Endothelial cell of umbilical vein (primary cell): ENCODE results near the gene NR0B2. TPM values are rescaled to one million over a fixed set of nuclear protein-coding genes. Genes with fewer than 3 reads are reported as not detected.

Experiments
- BruUV-seq: library from RNA; stranded (reverse); fragments of 400-500 nt; replicated peaks from 2 replicates; lab custom pipeline; 2021; lab: Mats Ljungman, UMichigan
- CTCF ChIA-PET: fragments of 300-600, 350-600 bp; sonication (Branson Sonifier 250); formaldehyde crosslinking; loops from one replicate; lab custom pipeline; 2021; ENCODE audit warnings: antibody characterized with exemption, inconsistent platforms; lab: Charles Lee
- POLR2A ChIA-PET: fragments of 300-600, 350-600 bp; sonication (Branson Sonifier 250); formaldehyde crosslinking; loops from one replicate; lab custom pipeline; 2021; ENCODE audit warnings: antibody characterized with exemption, inconsistent platforms; lab: Charles Lee
- DNase-seq: peaks from one replicate; pipeline ENCODE4 v3.0.0-alpha.2; 2011; ENCODE audit warnings: low read depth, low spot score
- FAIRE-seq: peaks from 2 replicates; lab custom pipeline; 2011; peaks lifted over from hg19 to GRCh38; lab: Jason Lieb, UNC
- H2AFZ ChIP-seq: 2 replicates; pipeline ENCODE4 v1.6.0; 2012; ENCODE audit warnings: low read depth, low read length, control low read depth, inconsistent platforms
- H3K27ac ChIP-seq: 2 replicates; pipeline ENCODE4 v1.5.1; 2011; ENCODE audit warnings: low read depth, mild to moderate bottlenecking, control low read depth, low read length, moderate library complexity; ENCODE audit not compliant: insufficient read depth
- H3K27me3 ChIP-seq, 2 experiments: 2 replicates each; pipeline versions ENCODE4 v1.6.0 to v1.6.1; 2011; ENCODE audit warnings: low read length in 2 of 2, mixed read lengths in 1 of 2; ENCODE audit not compliant: control insufficient read depth in 2 of 2, insufficient read depth in 2 of 2
- H3K36me3 ChIP-seq, 2 experiments: 2 replicates in 1 of 2; 3 replicates in 1 of 2; pipeline ENCODE4 v1.5.1; 2011; ENCODE audit warnings: low read length in 2 of 2, mild to moderate bottlenecking in 1 of 2, moderate library complexity in 1 of 2; ENCODE audit not compliant: control insufficient read depth in 2 of 2, insufficient read depth in 2 of 2; ENCODE audit errors: extremely low read depth in 1 of 2
- H3K4me1 ChIP-seq: 3 replicates; pipeline ENCODE4 v1.5.1; 2011; ENCODE audit warnings: mild to moderate bottlenecking, low read length; ENCODE audit not compliant: control insufficient read depth, insufficient read depth; ENCODE audit errors: extremely low read depth
- H3K4me2 ChIP-seq: 2 replicates; pipeline ENCODE4 v1.6.1; 2011; ENCODE audit warnings: low read length, control low read depth, mixed read lengths; ENCODE audit not compliant: insufficient read depth
- H3K4me3 ChIP-seq, 3 experiments: fragments of 200-600 bp in 1 of 3; sonication (generic), shearing (Covaris generic) in 1 of 3; replicated peaks in 1 of 3; 2 replicates each; pipeline ENCODE4 v1.5.1; 2011 to 2016; ENCODE audit warnings: control low read depth in 3 of 3, low read length in 3 of 3, mild to moderate bottlenecking in 2 of 3, inconsistent platforms in 1 of 3, low read depth in 1 of 3, moderate library complexity in 1 of 3; ENCODE audit not compliant: insufficient read depth in 1 of 3
- H3K79me2 ChIP-seq: 2 replicates; pipeline ENCODE4 v1.6.0; 2012; ENCODE audit warnings: low read length, inconsistent platforms; ENCODE audit not compliant: control insufficient read depth, insufficient read depth
- H3K9ac ChIP-seq: replicated peaks from 2 replicates; pipeline ENCODE3; 2011; ENCODE audit warnings: low read length, control low read depth; ENCODE audit not compliant: insufficient read depth; ENCODE audit errors: extremely low read depth
- H3K9me1 ChIP-seq: replicated peaks from 3 replicates; pipeline ENCODE4 v1.6.0; 2011; ENCODE audit warnings: mild to moderate bottlenecking, low read length; ENCODE audit not compliant: control insufficient read depth, insufficient read depth; ENCODE audit errors: extremely low read depth
- H3K9me3 ChIP-seq: replicated peaks from 2 replicates; pipeline ENCODE4 v1.5.1; 2012; ENCODE audit warnings: low read length, inconsistent platforms; ENCODE audit not compliant: control insufficient read depth, insufficient read depth
- H4K20me1 ChIP-seq: replicated peaks from 2 replicates; pipeline ENCODE3; 2011; ENCODE audit warnings: mild to moderate bottlenecking, low read length; ENCODE audit not compliant: control insufficient read depth, insufficient read depth; ENCODE audit errors: extremely low read depth
- CTCF ChIP-seq, 2 donors: IDR thresholded peaks; 1 replicate in 1 of 2; 2 replicates in 1 of 2; pipeline ENCODE4 v1.5.1; 2011; ENCODE audit warnings: low read length in 2 of 2, mild to moderate bottlenecking in 2 of 2, moderate library complexity in 2 of 2, control low read depth in 1 of 2, inconsistent platforms in 1 of 2, low read depth in 1 of 2; ENCODE audit not compliant: insufficient read depth in 1 of 2; ENCODE audit errors: extremely low read depth in 1 of 2
- EZH2 ChIP-seq: IDR thresholded peaks from 2 replicates; pipeline ENCODE4 v1.6.1; 2012; ENCODE audit warnings: borderline replicate concordance, low read depth, mild to moderate bottlenecking, moderate library complexity, low read length, inconsistent platforms; ENCODE audit not compliant: severe bottlenecking
- FOS ChIP-seq: IDR thresholded peaks from 2 replicates; pipeline ENCODE4 v1.6.1; 2011; ENCODE audit warnings: mild to moderate bottlenecking, low read length, moderate library complexity, borderline replicate concordance; ENCODE audit not compliant: insufficient read depth
- GATA2 ChIP-seq: IDR thresholded peaks from 2 replicates; pipeline ENCODE4 v1.7.0; 2011; ENCODE audit warnings: low read depth, mild to moderate bottlenecking, moderate library complexity, mixed read lengths, low read length; ENCODE audit not compliant: insufficient read length, insufficient read depth
- JUN ChIP-seq: IDR thresholded peaks from 2 replicates; pipeline ENCODE4 v1.6.1; 2011; ENCODE audit warnings: borderline replicate concordance, low read depth; ENCODE audit not compliant: insufficient read length, insufficient read depth
- MAX ChIP-seq: IDR thresholded peaks from 2 replicates; pipeline ENCODE4 v1.6.1; 2011; ENCODE audit not compliant: insufficient read depth, insufficient read length
- MYC ChIP-seq: IDR thresholded peaks from one replicate; pipeline ENCODE4 v1.6.1; 2011; ENCODE audit warnings: mild to moderate bottlenecking, low read depth, low read length
- POLR2A ChIP-seq: IDR thresholded peaks from 2 replicates; pipeline ENCODE4 v1.6.1; 2012; ENCODE audit warnings: low read depth, mild to moderate bottlenecking, control low read depth, low read length
- POLR2AphosphoS5 ChIP-seq: IDR thresholded peaks from 2 replicates; pipeline ENCODE4 v1.6.1; 2012; ENCODE audit warnings: low read depth, mild to moderate bottlenecking, control low read depth, low read length, moderate library complexity; ENCODE audit not compliant: insufficient read depth
- dilution Hi-C: fragments of 300-500 bp; cut with MboI; formaldehyde crosslinking; loops from one replicate; pipeline ENCODE4 v1.15.0; 2019; ENCODE audit warnings: low sequenced_read_pairs; ENCODE audit not compliant: extremely low pct_ligation_motif_present
- intact Hi-C: fragments of 100-400 bp; cut with micrococcal nuclease; formaldehyde crosslinking; loops from one replicate; pipeline ENCODE4 v1.10.0; 2022
- polyA plus RNA-seq, 4 experiments: library from polyadenylated mRNA; depleted of rRNA in 3 of 4; stranded (reverse) in 3 of 4; unstranded in 1 of 4; fragments of >200 nt; gene quantifications; 2 replicates each; pipeline versions ENCODE4 v1.2.1 to v1.2.3, GENCODE V29; 2011 to 2012; ENCODE audit warnings: missing spikeins in 1 of 4
- total RNA-seq: library from RNA; stranded (reverse); gene quantifications from 2 replicates; pipeline ENCODE4 v1.2.3, GENCODE V29; 2021

NR0B2 gene
- total and polyA plus RNA-seq, 2 donors (not counting 3 experiments of a cell fraction or from before 2014, with no cell fraction given), result not detected

- intact Hi-C loops, result no loop called here
- no TSS peak for BruUV-seq
- TF ChIP-seq POLR2AphosphoS5 (no peak), JUN (peak; percentile 85), FOS (peak; percentile 89)
- Histone ChIP-seq H3K9me1 (no peaks in the 10 kb centered on the region), H2AFZ (no peak overlapping the region), H3K4me1 (peaks cover 16% of the 10 kb centered on the region), H3K9me3 (no peaks in the 10 kb centered on the region), H3K79me2 (no peaks in the 10 kb centered on the region), H3K9ac (no peak overlapping the region), H3K4me2 (peak overlapping the region; percentile 28), H4K20me1 (no peaks in the 10 kb centered on the region), H3K4me3 (no peak overlapping the region), H3K27me3 (peaks cover 22 to 24% of the 10 kb centered on the region in 2 experiments), H3K27ac (no peak overlapping the region), H3K36me3 (no peaks in the 10 kb centered on the region)
- ChIA-PET CTCF (interaction anchor here (0.7 to 1.7 kb wide), 11 partner anchors 14 to 322 kb away, joined by 3 to 8 read pairs (median 5); partner anchors contain the start of gene TRNP1), POLR2A (interaction anchor here (1.0 kb wide), 1 partner anchor 62 kb away, joined by 4 read pairs; the partner anchor contains the start of gene GPATCH3)
- dilution Hi-C loops, result no loop called here
- peak; percentile 70 for DNase-seq
- peak; percentile 95 for FAIRE-seq
These were observed 48.1 kb upstream of the NR0B2 start for GRCh38 chr1:26961826-26962225.

GRCh38 chr1:26960625-26960966 is 46.8 kb upstream of the NR0B2 start:
- BruUV-seq, result no TSS peak
- ChIA-PET CTCF (interaction anchor here (1.5 to 1.6 kb wide), 2 partner anchors 22 to 36 kb away, joined by 3 to 6 read pairs; no protein-coding TSS in a partner anchor), POLR2A (no interaction called here)
- peaks cover 16% of the 10 kb centered on the region for H3K4me1 ChIP-seq
- TF ChIP-seq EZH2 (no peak), FOS (no peak), POLR2A (no peak), JUN (no peak), GATA2 (no peak), MAX (no peak), MYC (no peak), POLR2AphosphoS5 (no peak), CTCF (IDR thresholded peaks at IDR 0.05; ENCODE audit: extremely low read depth in 1 of 2, insufficient read depth in 1 of 2, low read depth in 1 of 2, low read length in 2 of 2) (no peak)
- intact Hi-C loops, result no loop called here
- FAIRE-seq (no peak), DNase-seq (no peak)
- H3K4me3 ChIP-seq, result no peak overlapping the region
- no peaks in the 10 kb centered on the region for H3K9me1 ChIP-seq
- no peaks in the 10 kb centered on the region for H3K9me3 ChIP-seq
- peaks cover 22 to 24% of the 10 kb centered on the region in 2 experiments for H3K27me3 ChIP-seq
- dilution Hi-C loops, result no loop called here
- no peaks in the 10 kb centered on the region for H3K36me3 ChIP-seq
- H3K79me2 ChIP-seq, result no peaks in the 10 kb centered on the region
- no peak overlapping the region for H2AFZ ChIP-seq
- no peaks in the 10 kb centered on the region for H4K20me1 ChIP-seq
- no peak overlapping the region for H3K9ac ChIP-seq
- H3K27ac ChIP-seq, result no peak overlapping the region
- H3K4me2 ChIP-seq, result no peak overlapping the region
